ENCODE results near the gene RBMS1.

RBMS1 gene

GRCh38 chr2:160333324-160334027 lies 160.1 kb downstream of the RBMS1 start:
- no peak for DNase-seq (ENCODE audit: low read depth in 2 of 2)

GRCh38 chr2:160332318-160332717 lies 161.3 kb downstream of the RBMS1 start:
- DNase-seq (ENCODE audit: low read depth in 2 of 2) = no peak

- DNase-seq (ENCODE audit: low read depth in 2 of 2) = no peak
Measured at GRCh38 chr2:160331258-160332025, 162.2 kb downstream of the RBMS1 start.

- no peak for DNase-seq (ENCODE audit: low read depth in 2 of 2)
Measured at GRCh38 chr2:160328811-160329527, 164.6 kb downstream of the RBMS1 start.

- no peak for DNase-seq (ENCODE audit: low read depth in 2 of 2)
Measured at GRCh38 chr2:160326786-160327185, 166.8 kb downstream of the RBMS1 start.

- no peak for DNase-seq (ENCODE audit: low read depth in 2 of 2)
Measured at GRCh38 chr2:160325418-160325817, 168.2 kb downstream of the RBMS1 start.

- DNase-seq (ENCODE audit: low read depth in 2 of 2) = no peak
Measured at GRCh38 chr2:160324917-160325316, 168.7 kb downstream of the RBMS1 start.

GRCh38 chr2:160324161-160324800 lies 169.3 kb downstream of the RBMS1 start:
- no peak for DNase-seq (ENCODE audit: low read depth in 2 of 2)

GRCh38 chr2:160322320-160322719 lies 171.3 kb downstream of the RBMS1 start:
- no peak for DNase-seq (ENCODE audit: low read depth in 2 of 2)

GRCh38 chr2:160321006-160321405 lies 172.6 kb downstream of the RBMS1 start:
- DNase-seq (ENCODE audit: low read depth in 2 of 2) = no peak

- no peak for DNase-seq (ENCODE audit: low read depth in 2 of 2)
Measured at GRCh38 chr2:160319700-160320099, 173.9 kb downstream of the RBMS1 start.

GRCh38 chr2:160318218-160318617 lies 175.4 kb downstream of the RBMS1 start:
- DNase-seq (ENCODE audit: low read depth in 2 of 2) = no peak

- DNase-seq (ENCODE audit: low read depth in 2 of 2) = no peak
Measured at GRCh38 chr2:160317181-160318099, 176.2 kb downstream of the RBMS1 start.

- no peak for DNase-seq (ENCODE audit: low read depth in 2 of 2)
Measured at GRCh38 chr2:160315337-160315736, 178.3 kb downstream of the RBMS1 start.

- DNase-seq (ENCODE audit: low read depth in 2 of 2) = no peak
Measured at GRCh38 chr2:160310118-160310828, 183.3 kb downstream of the RBMS1 start.

GRCh38 chr2:160309585-160309984 lies 184.0 kb downstream of the RBMS1 start:
- no peak for DNase-seq (ENCODE audit: low read depth in 2 of 2)

- DNase-seq (ENCODE audit: low read depth in 2 of 2) = no peak
Measured at GRCh38 chr2:160308915-160309314, 184.7 kb downstream of the RBMS1 start.

GRCh38 chr2:160308476-160308875 lies 185.1 kb downstream of the RBMS1 start:
- DNase-seq (ENCODE audit: low read depth in 2 of 2) = no peak

- DNase-seq (ENCODE audit: low read depth in 2 of 2) = no peak
Measured at GRCh38 chr2:160306985-160307384, 186.6 kb downstream of the RBMS1 start.

- no peak for DNase-seq (ENCODE audit: low read depth in 2 of 2)
Measured at GRCh38 chr2:160305081-160305750, 188.4 kb downstream of the RBMS1 start.

Data from stimulated activated CD4-positive, alpha-beta T cell treated with anti-CD3 and anti-CD28 coated beads, Interleukin-15, amount 100 ng/mL, for 48 hours (primary cell).